IMR-90 (cell line): ENCODE results near the gene PRMT2. TPM values are rescaled to one million over a fixed set of nuclear protein-coding genes. Genes with fewer than 3 reads are reported as not detected.

ENCODE experiments used
- ATAC-seq: fragments of 200-7000 bp; cut with Tn5 transposase; 2 replicates; pipeline ENCODE4 v1.9.1; 2020; ENCODE audit warnings: low read depth, mild to moderate bottlenecking, moderate library complexity
- BruUV-seq: library from RNA; stranded (reverse); fragments of 400-500 nt; replicated peaks from 2 replicates; lab custom pipeline; 2021; lab: Mats Ljungman, UMichigan
- CTCF ChIA-PET: fragments of 300-600 bp; formaldehyde crosslinking; extraction: SDS; loops from one replicate; lab custom pipeline; 2021; ENCODE audit warnings: antibody characterized with exemption; lab: Yijun Ruan, JAX
- POLR2A ChIA-PET: fragments of 300-600 bp; sonication (Branson Sonifier 250); formaldehyde crosslinking; loops from one replicate; lab custom pipeline; 2022; ENCODE audit warnings: antibody characterized with exemption; ENCODE audit not compliant: unreplicated experiment; lab: Charles Lee
- DNase-seq: peaks from one replicate; pipeline ENCODE4 v3.0.0; 2013
- H2AFZ ChIP-seq: replicated peaks from 2 replicates; pipeline ENCODE3; 2013; ENCODE audit warnings: low read length, mild to moderate bottlenecking; ENCODE audit not compliant: poor library complexity
- H2AK5ac ChIP-seq: 2 replicates; pipeline ENCODE4 v1.6.1; 2013; ENCODE audit warnings: low read depth, low read length, inconsistent platforms
- H2AK9ac ChIP-seq: replicated peaks from 2 replicates; pipeline ENCODE3; 2013; ENCODE audit warnings: mild to moderate bottlenecking, low read depth, low read length, moderate library complexity; ENCODE audit not compliant: poor library complexity
- H2BK120ac ChIP-seq: 2 replicates; pipeline ENCODE4 v1.6.1; 2013; ENCODE audit warnings: low read depth, low read length, inconsistent platforms
- H2BK15ac ChIP-seq: 3 replicates; pipeline ENCODE4 v1.6.1; 2013; ENCODE audit warnings: low read depth, low read length, inconsistent platforms
- H2BK20ac ChIP-seq: 2 replicates; pipeline ENCODE4 v1.6.1; 2013; ENCODE audit warnings: low read depth, mild to moderate bottlenecking, inconsistent platforms, low read length, moderate library complexity
- H2BK5ac ChIP-seq: 2 replicates; pipeline ENCODE4 v1.6.1; 2013; ENCODE audit warnings: mild to moderate bottlenecking, low read depth, low read length, inconsistent platforms; ENCODE audit not compliant: poor library complexity, severe bottlenecking
- H3K14ac ChIP-seq: replicated peaks from 2 replicates; pipeline ENCODE4 v1.6.1; 2013; ENCODE audit warnings: low read depth, low read length, inconsistent platforms
- H3K18ac ChIP-seq: 2 replicates; pipeline ENCODE4 v1.6.1; 2013; ENCODE audit warnings: low read depth, low read length, control low read depth
- H3K23ac ChIP-seq: 2 replicates; pipeline ENCODE4 v1.6.1; 2013; ENCODE audit warnings: low read depth, low read length, inconsistent platforms
- H3K27ac ChIP-seq: 2 replicates; pipeline ENCODE4 v1.5.1; 2013; ENCODE audit warnings: mild to moderate bottlenecking, control low read depth, low read length; ENCODE audit not compliant: insufficient read depth
- H3K27me3 ChIP-seq: 2 replicates; pipeline ENCODE4 v1.6.1; 2013; ENCODE audit warnings: low read length; ENCODE audit not compliant: control insufficient read depth, insufficient read depth
- H3K36me3 ChIP-seq: 2 replicates; pipeline ENCODE4 v1.6.1; 2013; ENCODE audit warnings: low read length, mixed read lengths; ENCODE audit not compliant: control insufficient read depth, insufficient read depth
- H3K4ac ChIP-seq: 2 replicates; pipeline ENCODE4 v1.6.1; 2013; ENCODE audit warnings: low read depth, low read length, inconsistent platforms
- H3K4me1 ChIP-seq: 2 replicates; pipeline ENCODE4 v1.6.1; 2013; ENCODE audit warnings: low read length, mixed read lengths; ENCODE audit not compliant: control insufficient read depth, insufficient read depth
- H3K4me2 ChIP-seq: 2 replicates; pipeline ENCODE4 v1.6.1; 2013; ENCODE audit warnings: low read depth, mild to moderate bottlenecking, control low read depth, low read length, moderate library complexity
- H3K4me3 ChIP-seq: 2 replicates; pipeline ENCODE4 v1.5.1; 2013; ENCODE audit warnings: low read depth, mild to moderate bottlenecking, control low read depth, low read length, moderate library complexity; ENCODE audit not compliant: insufficient read depth
- H3K56ac ChIP-seq: 2 replicates; pipeline ENCODE4 v1.6.1; 2013; ENCODE audit warnings: low read length, inconsistent platforms; ENCODE audit not compliant: insufficient read depth; ENCODE audit errors: extremely low read depth
- H3K79me1 ChIP-seq, 2 experiments: 2 replicates each; pipeline ENCODE4 v1.6.1; 2013; ENCODE audit warnings: low read length in 2 of 2, inconsistent platforms in 1 of 2, low read depth in 1 of 2
- H3K9ac ChIP-seq: 2 replicates; pipeline ENCODE4 v1.6.1; 2013; ENCODE audit warnings: low read depth, low read length, control low read depth
- H3K9me1 ChIP-seq: 2 replicates; pipeline ENCODE4 v1.6.1; 2013; ENCODE audit warnings: low read length, inconsistent platforms; ENCODE audit not compliant: insufficient read depth
- H3K9me3 ChIP-seq: 2 replicates; pipeline ENCODE4 v1.6.1; 2013; ENCODE audit warnings: low read length; ENCODE audit not compliant: control insufficient read depth, insufficient read depth
- H4K20me1 ChIP-seq: 2 replicates; pipeline ENCODE4 v1.6.1; 2013; ENCODE audit warnings: low read length, inconsistent platforms; ENCODE audit not compliant: insufficient read depth
- H4K5ac ChIP-seq: 2 replicates; pipeline ENCODE4 v1.6.1; 2013; ENCODE audit warnings: mild to moderate bottlenecking, low read depth, low read length, control low read depth
- H4K8ac ChIP-seq, 2 experiments: 2 replicates each; pipeline ENCODE4 v1.6.1; 2013; ENCODE audit warnings: low read depth in 2 of 2, low read length in 2 of 2, control low read depth in 1 of 2, inconsistent platforms in 1 of 2
- H4K91ac ChIP-seq: 2 replicates; pipeline ENCODE4 v1.6.1; 2013; ENCODE audit warnings: low read depth, low read length, inconsistent platforms; ENCODE audit not compliant: insufficient read depth
- CEBPB ChIP-seq: IDR thresholded peaks from 2 replicates; pipeline ENCODE4 v1.6.1; 2012; ENCODE audit warnings: low read depth, low read length, improper control_type of control experiment
- CHD1 ChIP-seq: IDR thresholded peaks from 2 replicates; pipeline ENCODE4 v1.6.1; 2012; ENCODE audit warnings: low read depth, low read length, improper control_type of control experiment
- FOS ChIP-seq: fragments of 150-350 bp; IDR thresholded peaks from 2 replicates; pipeline ENCODE4 v1.6.1; 2016; ENCODE audit warnings: low read depth, low read length
- MAFK ChIP-seq: IDR thresholded peaks from 2 replicates; pipeline ENCODE4 v1.6.1; 2012; ENCODE audit warnings: low read depth, low read length, improper control_type of control experiment
- MAZ ChIP-seq: IDR thresholded peaks from 2 replicates; pipeline ENCODE4 v1.6.1; 2012; ENCODE audit warnings: low read depth, mild to moderate bottlenecking, low read length, improper control_type of control experiment, moderate library complexity, borderline replicate concordance
- NFE2L2 ChIP-seq: fragments of 150-350 bp; IDR thresholded peaks from 2 replicates; pipeline ENCODE4 v1.6.1; 2016; ENCODE audit warnings: low read depth, mild to moderate bottlenecking, low read length
- POLR2A ChIP-seq: IDR thresholded peaks from 2 replicates; pipeline ENCODE4 v1.6.1; 2012; ENCODE audit warnings: mild to moderate bottlenecking, low read depth, low read length
- RAD21 ChIP-seq: IDR thresholded peaks from 2 replicates; pipeline ENCODE4 v1.6.1; 2012; ENCODE audit warnings: low read length, improper control_type of control experiment
- RCOR1 ChIP-seq: IDR thresholded peaks from 2 replicates; pipeline ENCODE4 v1.6.1; 2012; ENCODE audit warnings: mild to moderate bottlenecking, low read length, improper control_type of control experiment; ENCODE audit not compliant: insufficient replicate concordance
- WGBS, 2 experiments: methylation state at CpG; one replicate each; pipeline versions ENCODE4 v1.1.5 to v1.1.7; 2013; ENCODE audit warnings: missing lambda C conversion rate in 2 of 2; ENCODE audit not compliant: insufficient read length in 1 of 2; ENCODE audit errors: extremely low coverage in 2 of 2; 5-methylcytosine and 5-hydroxymethylcytosine counted together
- dilution Hi-C: fragments of 300-500 bp; cut with HindIII; formaldehyde crosslinking; loops from one replicate; pipeline ENCODE4 v1.14.3; 2018; ENCODE audit warnings: low sequenced_read_pairs; ENCODE audit not compliant: unreplicated experiment
- in situ Hi-C: fragments of 300-500 bp; cut with MboI; formaldehyde crosslinking; loops from 3 replicates; pipeline ENCODE4 v1.14.3; 2019; ENCODE audit warnings: low sequenced_read_pairs, inconsistent platforms, mixed read lengths
- intact Hi-C: fragments of 100-400 bp; cut with micrococcal nuclease; formaldehyde crosslinking; loops from 2 replicates; pipeline ENCODE4 v1.10.0; 2022
- polyA plus RNA-seq, 3 experiments: library from polyadenylated mRNA; depleted of rRNA; stranded (reverse); fragments of >200 nt; gene quantifications; 2 replicates each; pipeline ENCODE4 v1.2.3, GENCODE V29; 2012; ENCODE audit warnings: low replicate concordance in 1 of 3
- total RNA-seq: library from RNA; depleted of rRNA; stranded (reverse); fragments of >200 nt; gene quantifications from 2 replicates; pipeline ENCODE4 v1.2.3, GENCODE V29; 2012
- TF ChIP-seq, protein P1 (sequence below): conservative IDR thresholded peaks from 2 replicates; pipeline ENCODE4 v1.5.1; 2012; ENCODE audit warnings: mild to moderate bottlenecking, low read depth, low read length, improper control_type of control experiment
- TF ChIP-seq, protein P2 (sequence below): fragments of 150-350 bp; IDR thresholded peaks from 2 replicates; pipeline ENCODE4 v1.6.1; 2016; ENCODE audit warnings: low read depth, mild to moderate bottlenecking, low read length, moderate library complexity, borderline replicate concordance

The PRMT2 gene
- total and polyA plus RNA-seq, 2 of the 4 experiments (the other 2 are of a cell fraction), result 126 to 159 TPM

DNA sequence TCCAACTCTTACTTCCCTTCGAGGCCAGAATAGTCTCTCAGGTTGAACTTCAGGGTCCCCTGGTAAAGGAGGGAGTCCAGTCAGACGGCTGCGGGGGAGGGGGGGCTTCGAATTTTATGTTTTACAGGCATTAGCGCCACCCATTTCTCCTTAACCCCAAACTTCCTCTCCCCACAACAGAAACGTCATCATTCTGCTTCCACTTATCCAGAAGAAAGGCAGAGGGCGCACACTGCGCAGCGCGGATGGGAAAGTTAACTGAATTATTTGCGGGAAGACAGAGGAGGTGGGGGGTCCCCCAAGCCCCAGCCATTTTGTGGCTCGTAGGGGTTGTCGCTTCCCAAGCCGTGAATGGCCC, 529 bp upstream of the PRMT2 start:
- ATAC-seq, result peak; percentile 67
- 0 out of 3 replicates have a peak overlapping the region, but pooled peaks have one; percentile 31 for H2BK15ac ChIP-seq
- H2AK9ac ChIP-seq, result peak overlapping the region; percentile 13
- peaks cover 3% of the 10 kb centered on the region for H3K36me3 ChIP-seq
- ChIA-PET CTCF (no interaction called here), POLR2A (no interaction called here)
- no peaks in the 10 kb centered on the region for H3K9me3 ChIP-seq
- BruUV-seq, result no TSS peak
- H3K27me3 ChIP-seq, result no peaks in the 10 kb centered on the region
- H4K20me1 ChIP-seq, result peaks cover 27% of the 10 kb centered on the region
- peak overlapping the region; percentile 84 for H3K27ac ChIP-seq
- peaks cover 5 to 31% of the 10 kb centered on the region in 2 experiments; a peak in 3 of 4 replicates for H3K79me1 ChIP-seq
- TF ChIP-seq FOS (no peak), POLR2A (no peak), MAZ (peak; percentile 9; the same call in 1 of the 2 replicates), RCOR1 (no peak), MAFK (no peak), CHD1 (no peak), NFE2L2 (no peak), RAD21 (no peak), CEBPB (no peak)
- TF ChIP-seq, protein P1, sequence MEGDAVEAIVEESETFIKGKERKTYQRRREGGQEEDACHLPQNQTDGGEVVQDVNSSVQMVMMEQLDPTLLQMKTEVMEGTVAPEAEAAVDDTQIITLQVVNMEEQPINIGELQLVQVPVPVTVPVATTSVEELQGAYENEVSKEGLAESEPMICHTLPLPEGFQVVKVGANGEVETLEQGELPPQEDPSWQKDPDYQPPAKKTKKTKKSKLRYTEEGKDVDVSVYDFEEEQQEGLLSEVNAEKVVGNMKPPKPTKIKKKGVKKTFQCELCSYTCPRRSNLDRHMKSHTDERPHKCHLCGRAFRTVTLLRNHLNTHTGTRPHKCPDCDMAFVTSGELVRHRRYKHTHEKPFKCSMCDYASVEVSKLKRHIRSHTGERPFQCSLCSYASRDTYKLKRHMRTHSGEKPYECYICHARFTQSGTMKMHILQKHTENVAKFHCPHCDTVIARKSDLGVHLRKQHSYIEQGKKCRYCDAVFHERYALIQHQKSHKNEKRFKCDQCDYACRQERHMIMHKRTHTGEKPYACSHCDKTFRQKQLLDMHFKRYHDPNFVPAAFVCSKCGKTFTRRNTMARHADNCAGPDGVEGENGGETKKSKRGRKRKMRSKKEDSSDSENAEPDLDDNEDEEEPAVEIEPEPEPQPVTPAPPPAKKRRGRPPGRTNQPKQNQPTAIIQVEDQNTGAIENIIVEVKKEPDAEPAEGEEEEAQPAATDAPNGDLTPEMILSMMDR, result peak; percentile 34; the same call in 1 of the 2 replicates
- TF ChIP-seq, protein P2, sequence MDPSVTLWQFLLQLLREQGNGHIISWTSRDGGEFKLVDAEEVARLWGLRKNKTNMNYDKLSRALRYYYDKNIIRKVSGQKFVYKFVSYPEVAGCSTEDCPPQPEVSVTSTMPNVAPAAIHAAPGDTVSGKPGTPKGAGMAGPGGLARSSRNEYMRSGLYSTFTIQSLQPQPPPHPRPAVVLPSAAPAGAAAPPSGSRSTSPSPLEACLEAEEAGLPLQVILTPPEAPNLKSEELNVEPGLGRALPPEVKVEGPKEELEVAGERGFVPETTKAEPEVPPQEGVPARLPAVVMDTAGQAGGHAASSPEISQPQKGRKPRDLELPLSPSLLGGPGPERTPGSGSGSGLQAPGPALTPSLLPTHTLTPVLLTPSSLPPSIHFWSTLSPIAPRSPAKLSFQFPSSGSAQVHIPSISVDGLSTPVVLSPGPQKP, result no peak
- peak overlapping the region; percentile 91 for H3K14ac ChIP-seq
- peak overlapping the region; percentile 90 for H2AFZ ChIP-seq
- peak overlapping the region; percentile 85 for H3K9ac ChIP-seq
- H3K23ac ChIP-seq, result peak overlapping the region; percentile 77
- H3K56ac ChIP-seq, result peak overlapping the region; percentile 87
- peak overlapping the region; percentile 95 for H3K4ac ChIP-seq
- H2BK20ac ChIP-seq, result no peak overlapping the region
- in situ Hi-C loops, result no loop called here
- H3K18ac ChIP-seq, result peak overlapping the region; percentile 65
- peak; percentile 87 for DNase-seq
- H4K91ac ChIP-seq, result peak overlapping the region; percentile 80
- peak overlapping the region; percentile 98 to 100 for H4K8ac ChIP-seq
- peak overlapping the region; percentile 81 for H2BK5ac ChIP-seq
- intact Hi-C loops, result no loop called here
- peak overlapping the region; percentile 97 for H4K5ac ChIP-seq
- peak overlapping the region; percentile 57; the same call in 1 of the 2 replicates for H2BK120ac ChIP-seq
- peak overlapping the region; percentile 36 for H3K4me3 ChIP-seq
- dilution Hi-C loops, result no loop called here
- H2AK5ac ChIP-seq, result peak overlapping the region; percentile 65
- peaks cover 6% of the 10 kb centered on the region; the same call in 1 of the 2 replicates for H3K9me1 ChIP-seq
- WGBS, 2 experiments, result 0% methylated on average over 4 of the region's 14 CpGs; no CpG with 5 or more reads in 1 of the 2 experiments
- H3K4me1 ChIP-seq, result peaks cover 4% of the 10 kb centered on the region
- H3K4me2 ChIP-seq, result peak overlapping the region; percentile 75
